Lower leg skin (tissue), 3 donors: ENCODE results near the gene RAB3GAP1.

Experiments used
- CTCF ChIP-seq, 3 donors: fragments of 450-650 bp; IDR thresholded peaks; one replicate each; pipeline ENCODE4 v1.5.1; 2016; ENCODE audit warnings: antibody characterized with exemption in 3 of 3, mild to moderate bottlenecking in 3 of 3, moderate library complexity in 2 of 3
- POLR2A ChIP-seq, 2 donors: fragments of 450-650 bp; IDR thresholded peaks; one replicate each; pipeline ENCODE4 v1.6.1; 2016 to 2017; ENCODE audit warnings: antibody characterized with exemption in 2 of 2, mild to moderate bottlenecking in 1 of 2, moderate library complexity in 1 of 2

GRCh38 chr2:135149251-135149650 is 97.2 kb downstream of the RAB3GAP1 start:
- TF ChIP-seq CTCF (IDR thresholded peaks at IDR 0.05) (no peak), POLR2A (IDR thresholded peaks at IDR 0.05) (no peak)
